MCF 10A (cell line): ENCODE data around the gene SECISBP2. TPM values are rescaled to one million over a fixed set of nuclear protein-coding genes. Genes with fewer than 3 reads are reported as not detected.

Source experiments
- BruUV-seq: library from RNA; stranded (reverse); fragments of 400-500 nt; replicated peaks from 2 replicates; lab custom pipeline; 2021; lab: Mats Ljungman, UMichigan
- CTCF ChIA-PET: fragments of 300-600 bp; sonication (Branson Sonifier 250); formaldehyde crosslinking; extraction: SDS; loops from one replicate; lab custom pipeline; 2021; ENCODE audit warnings: antibody characterized with exemption, inconsistent platforms; lab: Yijun Ruan, JAX
- POLR2A ChIA-PET: fragments of 300-600, 350-650 bp; sonication (Branson Sonifier 250); formaldehyde crosslinking; extraction: SDS; loops from one replicate; lab custom pipeline; 2020; ENCODE audit warnings: antibody characterized with exemption, inconsistent platforms; lab: Yijun Ruan, JAX
- DNase-seq: peaks from one replicate; pipeline ENCODE4 v3.0.0-alpha.2; 2018; ENCODE audit not compliant: unreplicated experiment
- H3K27ac Mint-ChIP-seq: one replicate; pipeline ENCODE4 v1.8.0; 2022; ENCODE audit warnings: mild to moderate bottlenecking, low read depth, mixed read lengths; ENCODE audit not compliant: unreplicated experiment
- H3K27me3 Mint-ChIP-seq: one replicate; pipeline ENCODE4 v1.8.0; 2022; ENCODE audit warnings: mixed read lengths; ENCODE audit not compliant: insufficient read depth, unreplicated experiment
- H3K36me3 Mint-ChIP-seq: one replicate; pipeline ENCODE4 v1.8.0; 2022; ENCODE audit warnings: mild to moderate bottlenecking, moderate library complexity, mixed read lengths; ENCODE audit not compliant: insufficient read depth, unreplicated experiment
- H3K4me1 Mint-ChIP-seq: one replicate; pipeline ENCODE4 v1.8.0; 2022; ENCODE audit warnings: mixed read lengths; ENCODE audit not compliant: insufficient read depth, unreplicated experiment
- H3K4me3 Mint-ChIP-seq: one replicate; pipeline ENCODE4 v1.8.0; 2022; ENCODE audit warnings: mild to moderate bottlenecking, moderate library complexity, mixed read lengths; ENCODE audit not compliant: unreplicated experiment
- H3K9me3 Mint-ChIP-seq: one replicate; pipeline ENCODE4 v1.8.0; 2022; ENCODE audit warnings: mixed read lengths; ENCODE audit not compliant: unreplicated experiment
- CTCF ChIP-seq: fragments of 200-600 bp; IDR thresholded peaks from one replicate; pipeline ENCODE4 v1.8.0; 2022; ENCODE audit warnings: antibody characterized with exemption, mild to moderate bottlenecking; ENCODE audit not compliant: unreplicated experiment
- intact Hi-C: fragments of 100-400 bp; cut with micrococcal nuclease; formaldehyde crosslinking; loops from 2 replicates; pipeline ENCODE4 v1.14.1; 2022
- total RNA-seq: library from RNA; stranded (reverse); gene quantifications from 2 replicates; pipeline ENCODE4 v1.2.3, GENCODE V29; 2022

Gene SECISBP2
- total RNA-seq, 1 experiment from 2014 or later = 38.9 TPM

- Mint-ChIP-seq H3K4me1 (no peaks in the 10 kb centered on the region), H3K36me3 (no peaks in the 10 kb centered on the region), H3K4me3 (no peak overlapping the region), H3K9me3 (no peaks in the 10 kb centered on the region), H3K27ac (no peak overlapping the region), H3K27me3 (no peaks in the 10 kb centered on the region)
- no TSS peak for BruUV-seq
- no peak for DNase-seq
- CTCF ChIA-PET = no interaction called here
- intact Hi-C loops = no loop called here
- no peak for TF ChIP-seq CTCF
- POLR2A ChIA-PET = no interaction called here
Measured at GRCh38 chr9:89381308-89381609, 63.0 kb downstream of the SECISBP2 start.

- POLR2A ChIA-PET = no interaction called here
- Mint-ChIP-seq H3K27ac (no peak overlapping the region), H3K9me3 (no peaks in the 10 kb centered on the region), H3K4me1 (no peaks in the 10 kb centered on the region), H3K36me3 (no peaks in the 10 kb centered on the region), H3K4me3 (no peak overlapping the region), H3K27me3 (no peaks in the 10 kb centered on the region)
- intact Hi-C loops = no loop called here
- no peak for TF ChIP-seq CTCF
- no peak for DNase-seq
- no TSS peak for BruUV-seq
- CTCF ChIA-PET = interaction anchor here (0.9 kb wide), 1 partner anchor 17 kb away, joined by 4 read pairs; no protein-coding TSS in a partner anchor
Measured at GRCh38 chr9:89382026-89382986, 64.0 kb downstream of the SECISBP2 start.

GRCh38 chr9:89383030-89383720 is 64.9 kb downstream of the SECISBP2 start:
- Mint-ChIP-seq H3K9me3 (no peaks in the 10 kb centered on the region), H3K36me3 (no peaks in the 10 kb centered on the region), H3K4me3 (no peak overlapping the region), H3K27ac (no peak overlapping the region), H3K27me3 (no peaks in the 10 kb centered on the region), H3K4me1 (no peaks in the 10 kb centered on the region)
- TF ChIP-seq CTCF = no peak
- ChIA-PET POLR2A (no interaction called here), CTCF (interaction anchor here (0.7 to 0.9 kb wide), 2 partner anchors 16 to 56 kb away, joined by 3 to 4 read pairs; no protein-coding TSS in a partner anchor)
- no TSS peak for BruUV-seq
- intact Hi-C loops = no loop called here
- DNase-seq = no peak

- Mint-ChIP-seq H3K9me3 (no peaks in the 10 kb centered on the region), H3K27ac (no peak overlapping the region), H3K4me3 (no peak overlapping the region), H3K27me3 (no peaks in the 10 kb centered on the region), H3K36me3 (no peaks in the 10 kb centered on the region), H3K4me1 (peaks cover 4% of the 10 kb centered on the region)
- intact Hi-C loops = no loop called here
- POLR2A ChIA-PET = no interaction called here
- BruUV-seq = no TSS peak
- CTCF ChIA-PET = interaction anchor here (0.7 kb wide), 1 partner anchor 57 kb away, joined by 3 read pairs; no protein-coding TSS in a partner anchor
- no peak for TF ChIP-seq CTCF
- DNase-seq = no peak
Measured at GRCh38 chr9:89383721-89384300, 65.5 kb downstream of the SECISBP2 start.
